ENCODE data around the gene CDC42SE2.

The CDC42SE2 gene

GRCh38 chr5:131389096-131389868 is 125.4 kb downstream of the CDC42SE2 start:
- TF ChIP-seq, protein P1, sequence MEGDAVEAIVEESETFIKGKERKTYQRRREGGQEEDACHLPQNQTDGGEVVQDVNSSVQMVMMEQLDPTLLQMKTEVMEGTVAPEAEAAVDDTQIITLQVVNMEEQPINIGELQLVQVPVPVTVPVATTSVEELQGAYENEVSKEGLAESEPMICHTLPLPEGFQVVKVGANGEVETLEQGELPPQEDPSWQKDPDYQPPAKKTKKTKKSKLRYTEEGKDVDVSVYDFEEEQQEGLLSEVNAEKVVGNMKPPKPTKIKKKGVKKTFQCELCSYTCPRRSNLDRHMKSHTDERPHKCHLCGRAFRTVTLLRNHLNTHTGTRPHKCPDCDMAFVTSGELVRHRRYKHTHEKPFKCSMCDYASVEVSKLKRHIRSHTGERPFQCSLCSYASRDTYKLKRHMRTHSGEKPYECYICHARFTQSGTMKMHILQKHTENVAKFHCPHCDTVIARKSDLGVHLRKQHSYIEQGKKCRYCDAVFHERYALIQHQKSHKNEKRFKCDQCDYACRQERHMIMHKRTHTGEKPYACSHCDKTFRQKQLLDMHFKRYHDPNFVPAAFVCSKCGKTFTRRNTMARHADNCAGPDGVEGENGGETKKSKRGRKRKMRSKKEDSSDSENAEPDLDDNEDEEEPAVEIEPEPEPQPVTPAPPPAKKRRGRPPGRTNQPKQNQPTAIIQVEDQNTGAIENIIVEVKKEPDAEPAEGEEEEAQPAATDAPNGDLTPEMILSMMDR (IDR thresholded peaks at IDR 0.05): no peak
- Histone ChIP-seq H3K4me2 (ENCODE audit: low read length) (no peak overlapping the region), H3K4me1 (peaks cover 45% of the 10 kb centered on the region), H3K9me3 (ENCODE audit: control insufficient read depth, low read length) (no peaks in the 10 kb centered on the region), H3K36me3 (ENCODE audit: control insufficient read depth, insufficient read depth, low read length) (no peaks in the 10 kb centered on the region), H3K79me2 (no peaks in the 10 kb centered on the region), H3K4me3 (ENCODE audit: low read depth, low read length) (no peak overlapping the region), H3K9ac (no peak overlapping the region), H3K27ac (peak overlapping the region; percentile 17), H2AFZ (no peak overlapping the region), H3K27me3 (ENCODE audit: control insufficient read depth, insufficient read depth, low read length) (no peaks in the 10 kb centered on the region)

GRCh38 chr5:131389869-131390265 is 126.0 kb downstream of the CDC42SE2 start:
- no peaks in the 10 kb centered on the region for H3K36me3 ChIP-seq (ENCODE audit: control insufficient read depth, insufficient read depth, low read length)
- no peaks in the 10 kb centered on the region for H3K9me3 ChIP-seq (ENCODE audit: control insufficient read depth, low read length)
- H3K4me3 ChIP-seq (ENCODE audit: low read depth, low read length): no peak overlapping the region
- no peak overlapping the region for H3K4me2 ChIP-seq (ENCODE audit: low read length)
- peak overlapping the region; percentile 17 for H3K27ac ChIP-seq
- no peak overlapping the region for H3K9ac ChIP-seq
- TF ChIP-seq, protein P1 (IDR thresholded peaks at IDR 0.05): no peak
- H3K4me1 ChIP-seq: peaks cover 40% of the 10 kb centered on the region
- H2AFZ ChIP-seq: no peak overlapping the region
- no peaks in the 10 kb centered on the region for H3K79me2 ChIP-seq
- H3K27me3 ChIP-seq (ENCODE audit: control insufficient read depth, insufficient read depth, low read length): no peaks in the 10 kb centered on the region

DNA sequence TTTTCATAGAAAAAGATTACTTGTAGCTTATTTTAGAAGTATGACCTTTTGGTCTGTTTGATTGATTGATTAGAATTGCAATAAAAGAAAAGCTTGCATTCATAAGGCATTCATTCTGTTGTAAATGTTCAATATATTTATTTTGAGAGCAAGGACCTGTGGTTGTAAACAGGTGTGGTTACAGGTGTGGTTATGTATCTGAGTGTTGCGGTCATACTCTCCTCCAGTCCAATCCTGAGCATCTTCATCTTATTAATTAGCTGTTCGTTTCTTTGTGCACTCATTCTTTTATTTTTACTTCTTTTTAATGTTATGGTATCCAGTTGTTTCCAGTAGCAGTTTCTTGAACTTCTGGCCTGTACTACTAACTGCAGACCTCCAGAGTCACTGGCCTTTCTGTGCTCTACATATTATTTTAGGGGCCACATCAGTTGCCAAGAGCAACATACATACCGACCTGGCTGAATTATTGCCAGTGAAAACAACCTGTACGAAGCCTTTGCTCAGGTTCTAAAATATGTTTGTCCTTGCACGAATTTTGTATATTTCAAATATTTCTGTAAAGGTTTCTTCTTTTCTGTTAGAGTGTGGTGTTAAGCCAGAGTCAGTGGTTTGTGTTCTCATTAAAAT is 128.7 kb downstream of the CDC42SE2 start:
- H3K9me3 ChIP-seq (ENCODE audit: control insufficient read depth, low read length): no peaks in the 10 kb centered on the region
- H3K4me1 ChIP-seq: peaks cover 25% of the 10 kb centered on the region
- H3K79me2 ChIP-seq: no peaks in the 10 kb centered on the region
- H3K4me2 ChIP-seq (ENCODE audit: low read length): no peak overlapping the region
- H3K4me3 ChIP-seq (ENCODE audit: low read depth, low read length): no peak overlapping the region
- no peaks in the 10 kb centered on the region for H3K27me3 ChIP-seq (ENCODE audit: control insufficient read depth, insufficient read depth, low read length)
- TF ChIP-seq, protein P1 (IDR thresholded peaks at IDR 0.05): no peak
- no peak overlapping the region for H3K27ac ChIP-seq
- H3K36me3 ChIP-seq (ENCODE audit: control insufficient read depth, insufficient read depth, low read length): no peaks in the 10 kb centered on the region
- H3K9ac ChIP-seq: no peak overlapping the region
- no peak overlapping the region for H2AFZ ChIP-seq

DNA sequence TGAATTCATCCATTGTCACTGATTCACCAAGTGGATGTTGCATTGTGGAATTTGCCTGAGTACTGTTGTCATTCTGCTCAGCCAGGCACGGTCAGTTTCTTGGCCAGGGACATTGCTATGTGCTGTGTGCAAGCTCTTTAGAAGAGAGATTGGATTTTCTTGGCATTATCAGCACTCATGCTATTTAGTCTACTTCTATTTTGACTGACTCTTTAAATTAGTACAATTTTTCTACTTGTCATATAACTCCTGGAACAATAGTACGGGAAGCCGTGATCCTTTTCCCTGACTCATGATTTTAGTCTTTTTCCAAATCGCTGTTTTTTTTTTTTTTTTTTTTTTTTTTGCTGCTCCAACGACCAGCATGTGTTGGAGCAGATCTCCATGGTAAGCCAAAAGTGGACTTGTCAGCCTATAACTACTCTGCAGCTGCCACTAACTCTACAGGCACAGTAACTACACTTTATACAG is 129.7 kb downstream of the CDC42SE2 start:
- TF ChIP-seq, protein P1 (IDR thresholded peaks at IDR 0.05): no peak

More for the DNA sequence above, 129.7 kb downstream of the CDC42SE2 start:
- peak overlapping the region; percentile 18 for H3K27ac ChIP-seq
- no peaks in the 10 kb centered on the region for H3K79me2 ChIP-seq
- H3K36me3 ChIP-seq (ENCODE audit: control insufficient read depth, insufficient read depth, low read length): no peaks in the 10 kb centered on the region
- no peak overlapping the region for H3K4me3 ChIP-seq (ENCODE audit: low read depth, low read length)
- H3K27me3 ChIP-seq (ENCODE audit: control insufficient read depth, insufficient read depth, low read length): no peaks in the 10 kb centered on the region
- no peak overlapping the region for H2AFZ ChIP-seq
- H3K4me2 ChIP-seq (ENCODE audit: low read length): no peak overlapping the region
- H3K9ac ChIP-seq: no peak overlapping the region
- H3K4me1 ChIP-seq: peaks cover 17% of the 10 kb centered on the region
- H3K9me3 ChIP-seq (ENCODE audit: control insufficient read depth, low read length): no peaks in the 10 kb centered on the region
